KOPT-K1 (cell line): ENCODE data around the gene DUSP1.

ENCODE experiments used
- H3K27ac ChIP-seq: fragments of 200-600 bp; sonication (generic); 2 replicates; pipeline ENCODE4 v1.5.1; 2016; ENCODE audit warnings: antibody characterized with exemption, mild to moderate bottlenecking, low read depth, low read length; ENCODE audit not compliant: poor library complexity, severe bottlenecking
- H3K36me3 ChIP-seq: fragments of 200-600 bp; sonication (generic); 2 replicates; pipeline ENCODE4 v1.5.1; 2017; ENCODE audit warnings: antibody characterized with exemption, mild to moderate bottlenecking, low read length, moderate library complexity; ENCODE audit not compliant: insufficient read depth
- H3K9me3 ChIP-seq: fragments of 200-600 bp; sonication (generic); 2 replicates; pipeline ENCODE4 v1.5.1; 2017; ENCODE audit warnings: antibody characterized with exemption, low read length, mild to moderate bottlenecking; ENCODE audit not compliant: insufficient read depth, poor library complexity, severe bottlenecking

DUSP1 gene

GRCh38 chr5:172775326-172776234, 4.6 kb upstream of the DUSP1 start:
- peak overlapping the region; percentile 46 for H3K27ac ChIP-seq
- H3K9me3 ChIP-seq = no peaks in the 10 kb centered on the region
- no peaks in the 10 kb centered on the region for H3K36me3 ChIP-seq

DNA sequence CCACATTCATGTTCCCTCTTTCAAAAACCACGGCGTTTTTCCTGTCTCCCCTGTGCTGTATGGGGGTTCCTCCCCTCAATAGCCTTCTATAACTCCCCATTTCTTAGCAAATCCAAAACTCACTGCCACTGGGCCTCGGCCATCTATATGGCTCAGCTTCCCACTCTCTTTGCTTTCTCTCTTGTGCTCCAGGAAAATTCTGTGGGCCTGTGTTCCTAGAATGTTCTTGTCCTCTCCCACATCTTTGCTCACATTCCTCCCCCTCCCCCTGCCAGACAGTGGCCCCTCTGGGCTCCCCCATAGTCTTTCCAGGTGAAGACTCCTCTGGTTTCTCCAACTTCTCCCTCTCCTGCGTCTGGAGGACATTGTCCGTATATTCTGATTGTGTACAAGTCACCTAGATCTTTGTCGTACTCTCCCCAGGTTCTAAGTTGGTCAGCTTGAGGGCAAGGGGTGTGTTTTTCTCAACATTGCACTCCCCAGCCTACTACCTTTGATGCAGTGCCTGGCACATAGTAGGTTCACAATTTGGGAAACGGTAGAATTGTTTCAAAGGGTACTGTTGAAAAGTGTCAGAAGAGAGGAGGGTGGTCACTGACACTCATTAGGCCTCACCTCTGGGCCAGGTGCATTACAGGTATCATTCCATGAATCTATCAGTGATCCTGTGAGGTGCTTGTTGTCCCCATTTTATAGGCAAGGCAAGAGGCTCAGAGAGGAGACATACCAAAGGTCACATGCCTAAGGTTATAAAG, 3.7 kb upstream of the DUSP1 start:
- Histone ChIP-seq H3K9me3 (no peaks in the 10 kb centered on the region), H3K36me3 (peaks cover under 1% of the 10 kb centered on the region; the same call in 1 of the 2 replicates), H3K27ac (peak overlapping the region; percentile 46)

DNA sequence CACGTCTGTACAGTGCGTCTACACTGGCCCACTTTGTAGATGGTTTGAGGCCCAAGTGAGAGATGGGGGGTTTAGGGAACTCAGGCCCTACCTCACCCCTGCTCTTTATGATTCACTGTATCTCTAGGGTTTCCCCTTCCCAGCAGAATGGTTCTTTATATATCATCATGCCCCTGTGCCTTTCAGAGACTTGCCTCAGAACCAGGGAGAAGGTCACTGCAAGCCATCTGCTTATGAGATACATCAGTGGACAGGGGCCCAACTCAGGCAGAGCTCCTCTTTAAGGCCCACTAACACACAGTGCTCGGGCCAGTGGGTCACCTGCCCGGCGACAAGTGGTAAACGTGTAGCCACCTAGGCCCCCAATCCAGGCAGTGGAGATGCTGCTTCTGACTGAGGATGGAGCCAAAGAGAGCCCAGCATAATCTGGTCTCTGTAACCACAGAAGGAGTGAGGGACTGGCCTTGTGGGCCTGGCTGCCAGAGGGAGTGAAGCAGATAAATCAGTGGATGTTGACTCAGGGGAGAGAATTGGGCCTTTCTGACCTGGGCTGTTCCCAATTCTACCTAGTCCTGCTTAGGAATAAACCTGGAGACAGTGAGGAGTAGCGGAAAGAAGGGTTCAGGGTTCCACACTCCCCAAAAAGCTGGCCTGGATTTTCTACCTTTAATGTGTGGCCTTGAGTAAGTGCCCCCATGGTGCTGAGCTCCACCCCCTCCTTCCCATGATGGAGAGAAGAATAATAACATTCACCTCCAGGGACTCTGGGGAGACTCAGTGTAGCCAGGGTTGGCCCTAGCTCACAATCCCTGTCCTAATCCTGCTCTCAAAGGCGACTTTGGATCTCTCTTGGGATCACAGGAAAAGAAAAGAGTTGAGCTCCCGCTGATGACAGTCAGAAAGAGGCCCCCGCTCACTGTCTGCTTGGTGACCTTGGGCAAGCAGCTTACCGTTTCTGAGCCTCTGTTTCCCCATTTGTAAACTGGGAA, 2.8 kb upstream of the DUSP1 start:
- H3K9me3 ChIP-seq = no peaks in the 10 kb centered on the region
- H3K36me3 ChIP-seq = peaks cover 11% of the 10 kb centered on the region
- H3K27ac ChIP-seq = no peak overlapping the region

GRCh38 chr5:172772112-172772906, 1.3 kb upstream of the DUSP1 start:
- Histone ChIP-seq H3K36me3 (peaks cover 25% of the 10 kb centered on the region), H3K9me3 (no peaks in the 10 kb centered on the region), H3K27ac (peak overlapping the region; percentile 75)

DNA sequence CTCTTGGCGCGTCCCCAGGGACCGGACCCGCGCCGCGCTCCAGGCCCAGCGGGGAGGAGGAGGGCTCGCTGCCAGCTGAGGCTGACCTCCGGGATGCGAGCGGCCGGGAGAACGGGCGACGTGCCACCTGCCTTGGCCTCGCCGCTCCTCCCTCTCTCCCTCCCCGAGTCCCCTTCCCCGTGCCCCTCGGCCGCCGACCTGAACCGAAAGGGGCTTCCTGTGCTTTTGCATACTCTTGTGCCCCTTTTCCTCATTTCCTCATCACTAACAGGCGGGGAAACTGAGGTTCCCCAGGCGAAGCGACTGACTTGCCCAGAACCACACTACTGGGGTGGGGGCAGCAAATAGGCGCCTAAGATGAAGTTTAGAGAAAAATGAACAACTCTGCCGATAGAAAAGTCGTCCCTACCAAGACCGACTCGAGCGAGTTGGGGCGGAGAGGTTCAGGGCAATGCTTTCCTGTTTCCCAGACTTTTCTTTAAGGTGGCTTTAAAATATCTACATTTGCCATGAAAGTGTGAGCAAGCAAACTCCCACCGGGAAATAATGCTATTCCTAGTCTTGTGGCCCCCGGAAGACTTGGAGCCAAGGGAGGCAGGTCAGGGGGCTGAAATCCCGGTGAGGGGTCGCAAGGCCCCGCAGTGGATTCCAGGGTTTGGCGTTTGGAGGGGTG, 580 bp upstream of the DUSP1 start:
- H3K9me3 ChIP-seq = no peaks in the 10 kb centered on the region
- H3K27ac ChIP-seq = peak overlapping the region; percentile 75
- H3K36me3 ChIP-seq = peaks cover 27% of the 10 kb centered on the region

- Histone ChIP-seq H3K36me3 (peaks cover 27% of the 10 kb centered on the region), H3K27ac (peak overlapping the region; percentile 75), H3K9me3 (no peaks in the 10 kb centered on the region)
Observed at GRCh38 chr5:172770374-172770674, 671 bp downstream of the DUSP1 start.

DNA sequence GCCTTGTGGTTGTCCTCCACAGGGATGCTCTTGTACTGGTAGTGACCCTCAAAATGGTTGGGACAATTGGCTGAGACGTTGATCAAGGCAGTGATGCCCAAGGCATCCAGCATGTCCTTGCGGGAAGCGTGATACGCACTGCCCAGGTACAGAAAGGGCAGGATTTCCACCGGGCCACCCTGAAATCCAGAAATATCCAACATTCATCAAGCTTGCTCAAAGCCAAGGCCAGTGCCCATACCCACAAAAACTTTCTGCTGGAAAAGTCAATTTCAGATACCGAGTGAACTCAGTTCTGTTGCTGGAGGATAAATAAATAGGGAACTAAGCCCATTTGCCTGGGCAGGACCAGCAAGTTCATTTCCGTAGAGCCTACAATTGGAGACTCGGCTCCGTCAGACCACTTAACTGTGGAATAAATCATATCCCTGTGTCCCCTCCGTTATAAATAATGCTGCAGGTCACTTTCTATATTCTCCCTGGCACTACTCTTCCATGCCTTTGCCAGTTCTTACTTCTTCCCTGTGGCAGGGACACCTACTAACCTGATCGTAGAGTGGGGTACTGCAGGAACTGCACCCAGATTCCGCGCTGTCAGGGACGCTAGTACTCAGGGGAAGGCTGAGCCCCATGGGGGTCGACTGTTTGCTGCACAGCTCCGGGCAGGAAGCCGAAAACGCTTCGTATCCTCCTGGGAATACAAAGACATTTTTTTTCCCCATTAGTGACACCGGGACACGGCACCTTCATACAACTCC, 1.2 kb downstream of the DUSP1 start:
- Histone ChIP-seq H3K36me3 (peaks cover 27% of the 10 kb centered on the region), H3K9me3 (no peaks in the 10 kb centered on the region), H3K27ac (peak overlapping the region; percentile 75)

DNA sequence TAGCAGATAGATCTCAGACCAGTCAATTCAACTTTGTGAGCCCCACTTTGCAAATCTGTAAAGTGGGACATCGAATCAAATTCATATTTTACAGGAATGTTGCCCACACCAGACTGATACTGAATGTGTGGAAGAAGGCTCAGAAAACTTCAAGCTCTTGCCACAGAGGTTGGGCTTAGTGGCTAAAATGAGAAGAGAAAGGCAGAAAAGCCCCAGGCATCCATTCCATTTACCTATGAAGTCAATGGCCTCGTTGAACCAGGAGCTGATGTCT, 1.7 kb downstream of the DUSP1 start:
- Histone ChIP-seq H3K27ac (no peak overlapping the region), H3K9me3 (no peaks in the 10 kb centered on the region), H3K36me3 (peaks cover 27% of the 10 kb centered on the region)

DNA sequence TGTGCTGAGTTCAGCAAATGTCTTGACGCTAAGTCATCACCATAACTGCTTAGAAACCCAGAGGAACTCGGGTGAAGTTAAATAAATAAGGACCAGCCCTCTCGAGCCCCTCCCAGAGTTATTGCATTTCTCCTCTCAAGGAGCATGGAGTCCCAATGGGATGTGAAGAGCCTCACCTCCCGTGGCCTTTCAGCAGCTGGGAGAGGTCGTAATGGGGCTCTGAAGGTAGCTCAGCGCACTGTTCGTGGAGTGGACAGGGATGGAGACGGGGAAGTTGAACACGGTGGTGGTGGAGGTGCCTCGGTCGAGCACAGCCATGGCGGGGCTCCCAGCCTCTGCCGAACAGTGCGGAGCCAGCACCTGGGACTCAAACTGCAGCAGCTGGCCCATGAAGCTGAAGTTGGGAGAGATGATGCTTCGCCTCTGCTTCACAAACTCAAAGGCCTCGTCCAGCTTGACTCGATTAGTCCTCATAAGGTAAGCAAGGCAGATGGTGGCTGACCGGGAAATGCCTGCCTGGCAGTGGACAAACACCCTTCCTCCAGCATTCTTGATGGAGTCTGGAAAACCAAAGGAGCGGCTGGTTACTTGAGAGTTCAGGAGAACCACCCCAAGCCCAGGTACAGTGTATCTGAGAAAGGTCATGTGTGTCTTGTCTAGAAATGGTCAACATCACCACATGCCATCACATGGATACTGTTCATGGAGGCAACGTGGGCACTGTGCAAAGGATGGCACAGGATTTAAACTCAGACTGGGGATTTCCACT, 2.2 kb downstream of the DUSP1 start:
- Histone ChIP-seq H3K36me3 (peaks cover 27% of the 10 kb centered on the region), H3K27ac (no peak overlapping the region), H3K9me3 (no peaks in the 10 kb centered on the region)

GRCh38 chr5:172768098-172768572, 2.9 kb downstream of the DUSP1 start:
- Histone ChIP-seq H3K27ac (no peak overlapping the region), H3K36me3 (peaks cover 27% of the 10 kb centered on the region), H3K9me3 (no peaks in the 10 kb centered on the region)

DNA sequence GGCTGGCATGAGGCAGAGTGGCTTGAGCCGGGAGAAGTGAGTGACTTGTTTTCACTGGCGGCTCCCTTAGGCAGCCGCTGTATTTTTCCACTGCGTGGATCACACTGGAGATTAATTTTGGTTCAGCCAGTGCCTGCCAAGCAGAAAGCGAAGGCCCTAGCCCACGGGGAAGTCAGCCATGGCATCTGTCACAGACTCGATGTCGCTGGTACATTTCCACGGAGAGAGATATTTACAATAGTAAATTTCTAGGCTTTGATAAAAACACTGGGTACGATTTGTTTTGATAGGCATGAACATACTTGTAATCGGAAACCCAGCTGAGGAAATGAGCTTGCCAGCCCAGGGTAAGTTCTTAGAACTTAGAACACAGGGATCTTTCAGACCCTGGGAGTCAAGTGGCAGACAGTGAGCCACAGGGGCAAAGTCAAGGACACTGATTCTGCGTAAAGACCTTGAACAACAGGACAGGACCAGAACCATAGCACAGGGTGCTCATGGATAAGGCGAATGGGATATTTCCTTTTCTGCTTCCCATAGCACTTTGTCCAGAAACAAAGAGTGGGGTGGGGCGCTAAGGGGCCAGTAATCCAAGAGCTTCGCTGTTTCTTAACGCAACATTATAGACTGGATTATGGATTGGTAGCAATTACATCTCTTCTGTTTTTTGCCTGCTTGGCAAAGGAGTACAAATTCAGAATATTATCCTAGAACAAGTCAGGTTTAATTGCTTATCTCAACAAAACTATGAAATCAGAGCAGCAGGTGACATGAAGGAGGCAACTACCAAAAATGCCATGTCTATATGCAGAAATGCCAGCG, 4.5 kb downstream of the DUSP1 start:
- H3K9me3 ChIP-seq = no peaks in the 10 kb centered on the region
- peaks cover 27% of the 10 kb centered on the region for H3K36me3 ChIP-seq
- H3K27ac ChIP-seq = no peak overlapping the region

- H3K9me3 ChIP-seq = no peaks in the 10 kb centered on the region
- H3K27ac ChIP-seq = no peak overlapping the region
- H3K36me3 ChIP-seq = peaks cover 27% of the 10 kb centered on the region
Observed at GRCh38 chr5:172765766-172766286, 5.2 kb downstream of the DUSP1 start.
